HG03439 (cell line): ENCODE data around the gene SGTA.

Source experiments
- ATAC-seq: cut with Tn5 transposase; IDR thresholded peaks from one replicate; pipeline ENCODE4 v1.9.1; 2021; ENCODE audit warnings: mild to moderate bottlenecking, moderate library complexity; ENCODE audit not compliant: unreplicated experiment

Gene SGTA

DNA sequence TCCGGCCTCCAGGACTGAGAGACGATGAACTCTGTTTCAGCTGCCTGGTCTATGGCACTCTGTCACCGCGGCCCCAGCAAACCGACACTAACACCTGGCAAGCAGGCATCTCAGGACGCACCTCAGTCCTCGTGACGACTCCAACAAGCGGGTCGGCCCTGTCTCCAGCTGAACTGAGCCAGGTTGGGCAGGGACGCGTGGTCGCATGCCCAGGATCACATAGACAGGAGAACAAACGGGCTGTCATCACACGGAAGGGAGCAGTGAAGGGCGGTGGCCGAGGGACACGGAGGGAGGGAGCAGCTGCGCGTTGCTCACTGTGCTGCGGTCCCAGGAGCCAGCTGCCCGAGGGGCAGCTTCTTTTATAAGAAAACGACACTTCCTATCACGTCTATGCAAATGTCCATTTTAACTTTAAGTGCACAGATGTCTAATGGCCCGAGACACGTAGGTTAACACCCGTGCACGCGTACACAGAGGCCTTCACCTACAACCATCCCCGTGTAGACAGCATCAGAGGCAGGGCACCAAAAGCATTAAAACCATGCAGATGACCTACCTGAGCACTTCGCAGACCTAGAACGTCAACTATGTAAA, 8.9 kb downstream of the SGTA start:
- ATAC-seq: no peak

- no peak for ATAC-seq
Measured at GRCh38 chr19:2771786-2772674, 11.0 kb downstream of the SGTA start.

- no peak for ATAC-seq
Measured at GRCh38 chr19:2770055-2771013, 12.7 kb downstream of the SGTA start.

GRCh38 chr19:2769218-2769617, 13.9 kb downstream of the SGTA start:
- ATAC-seq: no peak

GRCh38 chr19:2768365-2769132, 14.5 kb downstream of the SGTA start:
- no peak for ATAC-seq

DNA sequence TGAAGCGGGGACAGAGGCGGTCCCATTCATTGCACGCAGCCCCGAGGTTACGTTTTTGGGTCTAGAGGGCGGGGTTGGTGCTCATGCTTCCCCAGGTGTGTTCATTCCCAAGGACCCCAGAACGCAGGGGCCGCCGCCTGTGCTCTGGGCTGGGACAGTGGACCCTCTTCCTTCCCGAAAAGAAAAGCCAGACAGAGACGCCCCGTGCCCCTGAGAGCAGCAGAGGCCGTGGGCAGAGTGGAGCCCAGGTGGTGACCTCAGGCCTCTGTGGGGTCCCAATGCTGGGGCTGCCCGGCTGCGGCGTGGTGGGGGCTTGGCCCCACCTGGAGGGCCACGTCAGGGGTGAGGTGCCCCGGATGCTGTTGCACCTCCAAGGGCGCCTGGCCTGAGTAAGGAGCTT, 15.4 kb downstream of the SGTA start:
- no peak for ATAC-seq

DNA sequence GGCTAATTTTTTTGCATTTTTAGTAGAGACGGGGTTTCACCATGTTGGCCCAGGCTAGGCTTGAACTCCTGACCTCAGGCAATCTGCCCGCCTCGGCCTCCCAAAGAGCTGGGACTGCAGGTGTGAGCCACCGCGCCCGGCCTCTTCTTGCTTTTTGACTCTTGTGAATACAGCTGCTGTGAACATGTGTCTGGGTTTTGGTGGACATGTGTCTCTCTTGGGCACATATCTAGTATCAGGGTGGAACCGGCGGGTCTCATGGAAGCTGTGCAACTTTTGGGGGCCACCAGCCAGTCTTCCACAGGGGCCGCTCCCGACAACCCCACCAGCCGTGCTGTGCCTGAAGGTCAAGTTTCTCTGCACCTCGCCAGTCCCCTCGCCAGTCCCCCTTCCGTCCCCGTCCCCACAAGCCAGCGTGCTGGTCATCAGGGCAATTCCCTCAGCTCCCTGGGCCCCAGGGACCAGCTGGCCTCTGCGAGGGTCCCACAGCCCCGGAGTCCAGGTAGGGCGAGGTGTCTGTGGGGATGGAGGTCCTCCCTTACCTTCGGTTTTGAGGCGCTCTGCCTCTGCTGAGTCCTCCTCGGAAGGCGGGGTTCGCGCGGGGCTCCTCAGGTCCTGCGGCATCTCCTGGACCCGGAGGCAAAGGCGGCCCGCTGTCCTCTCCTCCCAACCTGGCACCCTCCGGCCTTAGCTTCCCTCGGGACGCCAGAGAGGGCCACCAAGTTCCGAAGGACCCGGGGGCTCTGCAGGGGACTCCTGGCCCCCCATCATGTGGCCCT, 16.3 kb downstream of the SGTA start:
- ATAC-seq: no peak

- no peak for ATAC-seq
Measured at GRCh38 chr19:2765376-2765775, 17.7 kb downstream of the SGTA start.

DNA sequence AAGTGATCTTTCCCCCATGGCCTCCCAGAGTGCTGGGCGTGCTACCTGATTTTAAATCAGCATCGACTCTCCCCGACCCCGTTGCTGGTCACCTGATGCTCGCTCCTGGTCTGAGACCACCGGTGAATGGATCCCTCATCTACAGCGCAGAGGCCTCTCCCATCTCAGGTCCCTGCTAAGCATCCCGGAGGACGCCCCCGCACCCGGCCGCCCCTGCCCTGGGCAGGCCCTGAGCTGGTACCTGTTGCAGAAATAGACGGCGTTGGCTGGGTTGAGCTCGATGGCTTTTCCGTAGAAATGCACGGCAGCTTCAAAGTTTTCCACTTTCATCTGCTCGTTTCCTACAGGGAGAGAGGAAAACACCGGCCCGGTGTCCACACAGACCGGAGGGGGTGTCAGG, 18.1 kb downstream of the SGTA start:
- no peak for ATAC-seq

GRCh38 chr19:2763687-2764086, 19.4 kb downstream of the SGTA start:
- ATAC-seq: no peak

GRCh38 chr19:2762783-2763496, 20.1 kb downstream of the SGTA start:
- ATAC-seq: no peak

DNA sequence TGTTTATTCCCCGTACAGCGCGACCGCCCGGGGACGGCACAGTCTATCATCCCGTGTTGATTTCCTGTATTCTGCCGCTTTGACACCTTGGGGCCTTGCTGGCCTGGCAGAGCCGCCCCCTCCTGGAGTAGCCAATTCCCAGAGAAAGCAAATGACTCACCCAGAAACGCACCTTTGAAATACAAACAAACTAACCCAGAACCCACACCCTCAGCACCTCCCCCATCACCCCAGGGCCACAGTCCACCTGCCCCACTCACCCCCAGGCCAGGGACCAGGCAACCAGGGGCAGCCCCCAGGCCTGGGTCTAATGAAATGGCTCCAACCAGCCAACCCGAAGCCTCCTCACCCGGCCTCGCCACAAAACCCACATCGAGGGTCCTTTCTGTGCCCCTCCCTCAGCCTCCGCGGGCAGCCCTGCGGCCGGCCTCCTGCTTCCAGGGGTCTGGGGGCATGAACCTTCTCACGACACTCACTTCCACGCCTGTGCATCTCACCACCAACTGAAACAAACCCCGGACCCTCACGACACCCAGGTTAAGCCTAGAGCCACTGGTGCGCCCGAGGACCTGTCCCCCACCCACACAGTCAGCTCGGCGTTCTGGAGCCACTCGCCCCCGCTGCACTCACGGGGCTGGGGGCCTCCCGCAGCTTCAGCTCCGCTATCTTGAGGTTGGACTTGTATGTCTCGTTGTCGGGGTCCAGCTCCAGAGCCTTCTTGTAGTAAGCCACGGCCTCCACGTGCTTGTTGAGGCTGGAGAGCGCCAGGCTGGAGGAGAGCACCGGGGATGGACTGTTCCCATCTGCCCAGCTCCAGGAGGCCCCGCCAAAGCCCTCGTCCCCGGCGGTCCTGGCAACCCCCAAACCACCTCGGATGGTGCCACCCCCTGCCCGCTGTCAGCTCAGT, 20.9 kb downstream of the SGTA start:
- no peak for ATAC-seq

- ATAC-seq: no peak
Measured at GRCh38 chr19:2761309-2761677, 21.8 kb downstream of the SGTA start.

GRCh38 chr19:2759965-2760364, 23.1 kb downstream of the SGTA start:
- no peak for ATAC-seq

DNA sequence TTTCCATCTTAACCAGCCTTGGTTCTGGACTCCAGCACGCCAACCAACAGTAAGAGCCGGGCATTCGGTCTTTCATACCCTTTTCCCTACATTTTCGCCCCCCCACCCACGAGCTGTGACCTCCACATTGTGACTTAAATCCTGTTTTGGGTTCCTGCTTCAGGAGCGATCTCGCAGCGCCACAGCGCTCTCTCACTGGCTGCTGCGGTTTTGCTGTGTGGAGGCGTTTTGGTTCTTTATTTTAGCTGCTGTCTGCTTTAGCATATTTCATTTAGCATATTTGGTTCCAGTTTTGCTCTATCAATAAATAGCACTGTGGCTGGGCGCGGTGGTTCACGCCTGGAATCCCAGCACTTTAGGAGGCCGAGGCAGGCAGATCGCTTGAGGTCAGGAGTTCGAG, 23.7 kb downstream of the SGTA start:
- no peak for ATAC-seq

GRCh38 chr19:2758601-2759313, 24.3 kb downstream of the SGTA start:
- ATAC-seq: no peak
